ENCODE measurements around the gene CLIP2.

DNA sequence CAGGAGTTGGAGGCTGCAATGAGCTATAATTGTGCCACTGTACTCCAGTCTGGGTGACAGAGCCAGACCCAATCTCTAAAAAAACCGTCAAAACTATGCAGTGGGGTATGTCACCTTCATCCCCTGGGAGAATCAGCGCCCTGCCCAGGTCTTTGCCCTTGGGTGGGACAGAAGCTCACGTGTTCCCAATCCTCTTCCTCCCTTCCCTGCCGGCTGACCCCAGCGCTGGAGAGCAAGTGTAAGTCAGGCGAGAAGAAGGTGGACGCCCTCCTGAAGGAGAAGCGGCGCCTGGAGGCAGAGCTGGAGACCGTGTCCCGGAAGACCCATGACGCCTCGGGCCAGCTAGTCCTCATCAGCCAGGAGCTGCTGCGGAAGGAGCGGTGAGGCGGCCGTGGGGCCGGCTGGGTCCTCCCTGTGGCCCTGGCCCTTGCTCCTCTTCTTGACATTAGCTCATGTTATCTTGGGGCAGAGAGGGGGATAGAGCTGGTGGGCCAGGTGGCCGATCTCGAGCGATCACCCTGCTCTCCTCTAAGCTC, 99.7 kb downstream of the CLIP2 start:
- TF ChIP-seq OSR1 (CRISPR knock-in tag; IDR thresholded peaks at IDR 0.05) (no peak), ESRRG (CRISPR knock-in tag; IDR thresholded peaks at IDR 0.05) (no peak), ZFP3 (CRISPR knock-in tag; IDR thresholded peaks at IDR 0.05) (no peak), PPARA (CRISPR knock-in tag; IDR thresholded peaks at IDR 0.05; ENCODE audit: borderline replicate concordance) (no peak), ZFP30 (CRISPR knock-in tag; IDR thresholded peaks at IDR 0.05) (no peak), RARB (CRISPR knock-in tag; IDR thresholded peaks at IDR 0.05) (no peak)
- TF ChIP-seq, protein P1, sequence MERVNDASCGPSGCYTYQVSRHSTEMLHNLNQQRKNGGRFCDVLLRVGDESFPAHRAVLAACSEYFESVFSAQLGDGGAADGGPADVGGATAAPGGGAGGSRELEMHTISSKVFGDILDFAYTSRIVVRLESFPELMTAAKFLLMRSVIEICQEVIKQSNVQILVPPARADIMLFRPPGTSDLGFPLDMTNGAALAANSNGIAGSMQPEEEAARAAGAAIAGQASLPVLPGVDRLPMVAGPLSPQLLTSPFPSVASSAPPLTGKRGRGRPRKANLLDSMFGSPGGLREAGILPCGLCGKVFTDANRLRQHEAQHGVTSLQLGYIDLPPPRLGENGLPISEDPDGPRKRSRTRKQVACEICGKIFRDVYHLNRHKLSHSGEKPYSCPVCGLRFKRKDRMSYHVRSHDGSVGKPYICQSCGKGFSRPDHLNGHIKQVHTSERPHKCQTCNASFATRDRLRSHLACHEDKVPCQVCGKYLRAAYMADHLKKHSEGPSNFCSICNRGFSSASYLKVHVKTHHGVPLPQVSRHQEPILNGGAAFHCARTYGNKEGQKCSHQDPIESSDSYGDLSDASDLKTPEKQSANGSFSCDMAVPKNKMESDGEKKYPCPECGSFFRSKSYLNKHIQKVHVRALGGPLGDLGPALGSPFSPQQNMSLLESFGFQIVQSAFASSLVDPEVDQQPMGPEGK (CRISPR knock-in tag; IDR thresholded peaks at IDR 0.05; ENCODE audit: borderline replicate concordance): no peak
- TF ChIP-seq, protein P2, sequence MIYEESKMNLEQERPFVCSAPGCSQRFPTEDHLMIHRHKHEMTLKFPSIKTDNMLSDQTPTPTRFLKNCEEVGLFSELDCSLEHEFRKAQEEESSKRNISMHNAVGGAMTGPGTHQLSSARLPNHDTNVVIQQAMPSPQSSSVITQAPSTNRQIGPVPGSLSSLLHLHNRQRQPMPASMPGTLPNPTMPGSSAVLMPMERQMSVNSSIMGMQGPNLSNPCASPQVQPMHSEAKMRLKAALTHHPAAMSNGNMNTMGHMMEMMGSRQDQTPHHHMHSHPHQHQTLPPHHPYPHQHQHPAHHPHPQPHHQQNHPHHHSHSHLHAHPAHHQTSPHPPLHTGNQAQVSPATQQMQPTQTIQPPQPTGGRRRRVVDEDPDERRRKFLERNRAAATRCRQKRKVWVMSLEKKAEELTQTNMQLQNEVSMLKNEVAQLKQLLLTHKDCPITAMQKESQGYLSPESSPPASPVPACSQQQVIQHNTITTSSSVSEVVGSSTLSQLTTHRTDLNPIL (CRISPR knock-in tag; IDR thresholded peaks at IDR 0.05; ENCODE audit: low read depth): no peak

Data from SK-N-SH treated with all-trans-retinoic acid at 6 μM for 48 hours (cell line).